NCI-H748 (cell line): ENCODE data around the gene SLC16A9.
"Not testable (repeated sequence)": the region's sequence is repeated elsewhere in the genome, so short reads cannot be mapped to it uniquely, and the experiment has no call there.

Source experiments
- DNase-seq: peaks from one replicate; lab custom pipeline; 2025; ENCODE audit not compliant: unreplicated experiment; lab: John Stamatoyannopoulos, UW

The SLC16A9 gene

GRCh38 chr10:59709395-59710125 is at the start of gene SLC16A9:
Gene SLC16A9, minus strand, starts transcription at chr10:59709850. Its CDS starts 25,559 bp downstream, at chr10:59684291.
- DNase-seq, result peak; percentile 67

GRCh38 chr10:59757966-59758365 is 48.3 kb upstream of the SLC16A9 start:
- DNase-seq, result no peak

GRCh38 chr10:59754951-59755350 is 45.3 kb upstream of the SLC16A9 start:
- no peak for DNase-seq

- DNase-seq, result no peak
Measured at GRCh38 chr10:59753267-59753666, 43.6 kb upstream of the SLC16A9 start, which contains the start of gene MRLN. Gene MRLN, minus strand, starts transcription at chr10:59753455.

- no peak for DNase-seq
Measured at GRCh38 chr10:59752278-59752940, 42.8 kb upstream of the SLC16A9 start.

GRCh38 chr10:59750155-59750945 is 40.7 kb upstream of the SLC16A9 start:
- DNase-seq, result no peak

GRCh38 chr10:59748834-59749233 is 39.2 kb upstream of the SLC16A9 start:
- no peak for DNase-seq

- DNase-seq, result no peak
Measured at GRCh38 chr10:59745163-59745650, 35.6 kb upstream of the SLC16A9 start.

- DNase-seq, result not testable (repeated sequence)
Measured at GRCh38 chr10:59744762-59745161, 35.1 kb upstream of the SLC16A9 start.

GRCh38 chr10:59744156-59744555 is 34.5 kb upstream of the SLC16A9 start:
- DNase-seq, result not testable (repeated sequence)

- no peak for DNase-seq
Measured at GRCh38 chr10:59741583-59741982, 31.9 kb upstream of the SLC16A9 start.

GRCh38 chr10:59741048-59741447 is 31.4 kb upstream of the SLC16A9 start:
- no peak for DNase-seq

GRCh38 chr10:59736749-59737148 is 27.1 kb upstream of the SLC16A9 start:
- DNase-seq, result no peak

- DNase-seq, result no peak
Measured at GRCh38 chr10:59735296-59735695, 25.6 kb upstream of the SLC16A9 start.

GRCh38 chr10:59734014-59734462 is 24.4 kb upstream of the SLC16A9 start:
- DNase-seq, result no peak

GRCh38 chr10:59733321-59734013 is 23.8 kb upstream of the SLC16A9 start:
- DNase-seq, result not testable (repeated sequence)

GRCh38 chr10:59732849-59733248 is 23.2 kb upstream of the SLC16A9 start:
- DNase-seq, result not testable (repeated sequence)

- DNase-seq, result not testable (repeated sequence)
Measured at GRCh38 chr10:59729167-59729566, 19.5 kb upstream of the SLC16A9 start.

GRCh38 chr10:59724098-59724938 is 14.7 kb upstream of the SLC16A9 start:
- DNase-seq, result no peak

GRCh38 chr10:59720377-59720776 is 10.7 kb upstream of the SLC16A9 start:
- no peak for DNase-seq
